Nephron (organoid): ENCODE data around the gene SAMMSON.

Source experiments
- H3K27ac Mint-ChIP-seq, 3 experiments: 2 replicates each; pipeline ENCODE4 v1.8.0; 2020; ENCODE audit warnings: mixed read lengths in 3 of 3, mild to moderate bottlenecking in 2 of 3, moderate library complexity in 1 of 3
- H3K27me3 Mint-ChIP-seq: 2 replicates; pipeline ENCODE4 v1.8.0; 2021; ENCODE audit warnings: low read depth, mild to moderate bottlenecking, moderate library complexity, mixed read lengths
- H3K36me3 Mint-ChIP-seq: 2 replicates; pipeline ENCODE4 v1.8.0; 2020; ENCODE audit warnings: low read depth, mixed read lengths
- H3K4me1 Mint-ChIP-seq: 2 replicates; pipeline ENCODE4 v1.8.0; 2020; ENCODE audit warnings: mixed read lengths
- H3K4me3 Mint-ChIP-seq, 3 experiments: 2 replicates each; pipeline ENCODE4 v1.8.0; 2020; ENCODE audit warnings: mild to moderate bottlenecking in 3 of 3, mixed read lengths in 3 of 3, moderate library complexity in 2 of 3
- H3K9me3 Mint-ChIP-seq: 2 replicates; pipeline ENCODE4 v1.8.0; 2020; ENCODE audit warnings: mixed read lengths
- CTCF ChIP-seq, 3 experiments: fragments of 200-600 bp; sonication (generic); IDR thresholded peaks; one replicate each; pipeline ENCODE4 v1.5.0; 2021; ENCODE audit warnings: antibody characterized with exemption in 3 of 3; ENCODE audit not compliant: unreplicated experiment in 3 of 3

SAMMSON gene

GRCh38 chr3:70094197-70094596, 94.7 kb downstream of the SAMMSON start:
- H3K4me3 Mint-ChIP-seq, result no peak overlapping the region
- no peaks in the 10 kb centered on the region for H3K27me3 Mint-ChIP-seq
- no peaks in the 10 kb centered on the region for H3K9me3 Mint-ChIP-seq
- no peaks in the 10 kb centered on the region for H3K4me1 Mint-ChIP-seq
- H3K27ac Mint-ChIP-seq, result no peak overlapping the region
- no peak for TF ChIP-seq CTCF (IDR thresholded peaks at IDR 0.05; ENCODE audit: unreplicated experiment in 3 of 3)
- H3K36me3 Mint-ChIP-seq, result no peaks in the 10 kb centered on the region

DNA sequence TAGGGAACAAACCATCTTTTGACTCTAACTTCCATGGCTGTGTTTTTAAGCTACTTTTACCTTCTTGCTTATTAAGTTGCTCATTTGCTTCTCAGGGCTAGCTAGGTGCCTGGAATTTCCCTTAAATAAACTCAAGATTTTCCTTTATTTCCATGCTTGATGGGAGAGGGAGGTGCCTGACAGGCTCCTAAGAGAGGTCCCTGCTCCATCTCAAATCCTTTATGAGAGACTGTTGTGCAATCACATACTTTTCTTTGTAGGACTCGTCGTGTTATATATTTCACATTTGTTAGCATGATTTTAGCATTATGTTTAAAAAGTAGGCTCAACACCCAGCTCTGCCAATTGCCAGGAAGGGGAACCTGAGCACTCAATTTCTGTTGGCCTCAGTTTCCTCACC, 95.7 kb downstream of the SAMMSON start:
- Mint-ChIP-seq H3K27me3 (no peaks in the 10 kb centered on the region), H3K9me3 (no peaks in the 10 kb centered on the region), H3K27ac (no peak overlapping the region), H3K4me1 (no peaks in the 10 kb centered on the region), H3K4me3 (no peak overlapping the region), H3K36me3 (no peaks in the 10 kb centered on the region)
- no peak for TF ChIP-seq CTCF (IDR thresholded peaks at IDR 0.05; ENCODE audit: unreplicated experiment in 3 of 3)

DNA sequence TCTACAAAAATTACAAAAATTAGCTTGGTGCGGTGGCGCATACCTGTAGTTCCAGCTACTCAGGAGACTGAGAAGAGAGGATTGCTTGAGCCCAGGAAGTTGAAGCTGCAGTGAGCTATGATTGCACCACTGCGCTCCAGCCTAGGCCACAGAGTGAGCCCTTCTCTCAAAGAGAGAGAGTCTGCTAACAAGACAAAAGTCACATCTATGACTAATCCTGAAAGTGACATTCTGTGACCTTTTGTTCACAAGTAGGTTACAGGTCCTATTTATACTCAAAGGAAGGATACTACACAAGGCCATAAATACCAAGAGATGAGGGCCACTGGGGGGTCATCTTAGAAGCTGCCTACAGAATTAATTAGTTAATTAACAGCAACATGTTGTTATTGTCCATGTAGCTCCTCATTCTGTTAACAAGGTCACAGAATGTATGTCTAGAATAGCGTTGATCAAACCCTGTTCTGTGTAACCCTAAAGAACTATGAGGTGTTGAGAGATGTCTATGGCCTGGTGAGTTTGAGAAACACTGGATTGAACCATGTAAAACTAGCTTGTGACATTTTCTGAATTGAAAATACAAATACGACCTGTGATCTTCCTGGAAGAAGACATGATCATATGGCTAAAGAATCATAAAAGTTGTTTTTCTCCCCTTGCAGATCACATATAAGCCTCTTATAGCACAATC, 97.0 kb downstream of the SAMMSON start:
- no peaks in the 10 kb centered on the region for H3K27me3 Mint-ChIP-seq
- H3K36me3 Mint-ChIP-seq, result no peaks in the 10 kb centered on the region
- H3K27ac Mint-ChIP-seq, result no peak overlapping the region
- no peak overlapping the region for H3K4me3 Mint-ChIP-seq
- H3K4me1 Mint-ChIP-seq, result no peaks in the 10 kb centered on the region
- no peaks in the 10 kb centered on the region for H3K9me3 Mint-ChIP-seq
- TF ChIP-seq CTCF (IDR thresholded peaks at IDR 0.05; ENCODE audit: unreplicated experiment in 3 of 3), result no peak

DNA sequence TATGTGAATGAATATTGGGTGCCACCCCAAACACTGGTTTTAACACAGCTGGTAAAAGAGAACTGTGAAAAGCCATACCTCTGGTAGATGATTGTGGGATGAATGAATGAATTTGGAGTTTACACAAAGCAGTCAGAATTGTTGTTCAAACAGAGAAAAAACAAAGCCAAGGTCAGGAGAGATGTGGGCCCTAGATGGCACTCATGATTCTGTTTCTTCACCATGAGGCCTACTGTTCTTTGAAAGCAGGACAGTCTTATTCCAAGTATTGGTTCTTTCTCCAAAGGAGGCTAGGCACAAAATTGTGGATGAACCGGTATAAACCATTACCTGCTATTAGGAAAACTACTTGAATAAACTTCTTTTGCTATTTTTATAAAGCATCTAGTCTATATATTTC, 97.6 kb downstream of the SAMMSON start:
- TF ChIP-seq CTCF (IDR thresholded peaks at IDR 0.05; ENCODE audit: unreplicated experiment in 3 of 3), result no peak
- Mint-ChIP-seq H3K27me3 (no peaks in the 10 kb centered on the region), H3K36me3 (no peaks in the 10 kb centered on the region), H3K27ac (no peak overlapping the region), H3K9me3 (no peaks in the 10 kb centered on the region), H3K4me3 (no peak overlapping the region), H3K4me1 (no peaks in the 10 kb centered on the region)

DNA sequence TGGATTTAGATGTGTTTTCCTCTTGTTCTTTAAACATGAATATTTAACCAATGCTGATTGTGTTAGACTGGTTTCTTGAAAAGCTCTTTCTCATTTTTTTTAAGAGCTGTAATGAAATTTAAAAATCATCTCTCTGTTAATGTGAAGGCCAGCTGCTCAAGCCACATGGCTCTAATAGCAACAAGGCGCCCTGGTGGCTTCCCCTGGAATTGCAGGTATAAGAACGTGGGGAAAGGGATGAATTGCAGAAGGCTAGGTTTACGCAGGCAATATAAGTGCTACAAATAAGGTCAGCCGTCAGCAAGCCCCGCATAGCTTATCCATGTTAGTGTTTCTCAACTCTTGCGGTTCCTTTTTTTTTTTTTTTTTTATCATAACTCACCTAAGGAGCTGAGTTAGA, 108.5 kb downstream of the SAMMSON start:
- Mint-ChIP-seq H3K9me3 (peaks cover 4% of the 10 kb centered on the region), H3K36me3 (no peaks in the 10 kb centered on the region), H3K4me3 (no peak overlapping the region), H3K4me1 (no peaks in the 10 kb centered on the region), H3K27ac (no peak overlapping the region), H3K27me3 (peaks cover 4% of the 10 kb centered on the region)
- TF ChIP-seq CTCF (IDR thresholded peaks at IDR 0.05; ENCODE audit: unreplicated experiment in 3 of 3), result peak; percentile 34 to 42 (median 36)

- Mint-ChIP-seq H3K27ac (no peak overlapping the region), H3K27me3 (peaks cover 4% of the 10 kb centered on the region), H3K4me3 (no peak overlapping the region), H3K9me3 (peaks cover 4% of the 10 kb centered on the region), H3K4me1 (no peaks in the 10 kb centered on the region), H3K36me3 (no peaks in the 10 kb centered on the region)
- TF ChIP-seq CTCF (IDR thresholded peaks at IDR 0.05; ENCODE audit: unreplicated experiment in 3 of 3), result no peak
Measured at GRCh38 chr3:70108546-70108945, 109.0 kb downstream of the SAMMSON start.
